PFSK-1 (cell line): ENCODE measurements around the gene KIF13A.

Source experiments
- FOXP2 ChIP-seq: optimal IDR thresholded peaks from 2 replicates; pipeline ENCODE3; 2011; ENCODE audit warnings: borderline replicate concordance, control low read depth, inconsistent platforms; ENCODE audit not compliant: insufficient read depth; ENCODE audit errors: extremely low read length, extremely low read depth
- POLR2AphosphoS5 ChIP-seq: IDR thresholded peaks from 2 replicates; pipeline ENCODE4 v1.6.1; 2012; ENCODE audit warnings: low read depth, mild to moderate bottlenecking, control low read depth, low read length, moderate library complexity
- SIN3A ChIP-seq: IDR thresholded peaks from 2 replicates; pipeline ENCODE4 v1.6.1; 2012; ENCODE audit warnings: mild to moderate bottlenecking, low read length, moderate library complexity, borderline replicate concordance; ENCODE audit not compliant: insufficient read depth
- TAF1 ChIP-seq: IDR thresholded peaks from 2 replicates; pipeline ENCODE4 v1.6.1; 2012; ENCODE audit warnings: low read length, control low read depth, borderline replicate concordance; ENCODE audit not compliant: insufficient read depth
- TF ChIP-seq, protein P1 (sequence below), 2 experiments: IDR thresholded peaks; 2 replicates each; pipeline versions ENCODE4 v1.6.1 to v1.8.0; 2011 to 2012; ENCODE audit warnings: low read depth in 2 of 2, low read length in 2 of 2, control low read depth in 1 of 2, inconsistent platforms in 1 of 2, mild to moderate bottlenecking in 1 of 2, moderate library complexity in 1 of 2; ENCODE audit not compliant: insufficient read depth in 1 of 2

KIF13A gene

GRCh38 chr6:17885889-17886576, 101.4 kb downstream of the KIF13A start:
- TF ChIP-seq, protein P1, sequence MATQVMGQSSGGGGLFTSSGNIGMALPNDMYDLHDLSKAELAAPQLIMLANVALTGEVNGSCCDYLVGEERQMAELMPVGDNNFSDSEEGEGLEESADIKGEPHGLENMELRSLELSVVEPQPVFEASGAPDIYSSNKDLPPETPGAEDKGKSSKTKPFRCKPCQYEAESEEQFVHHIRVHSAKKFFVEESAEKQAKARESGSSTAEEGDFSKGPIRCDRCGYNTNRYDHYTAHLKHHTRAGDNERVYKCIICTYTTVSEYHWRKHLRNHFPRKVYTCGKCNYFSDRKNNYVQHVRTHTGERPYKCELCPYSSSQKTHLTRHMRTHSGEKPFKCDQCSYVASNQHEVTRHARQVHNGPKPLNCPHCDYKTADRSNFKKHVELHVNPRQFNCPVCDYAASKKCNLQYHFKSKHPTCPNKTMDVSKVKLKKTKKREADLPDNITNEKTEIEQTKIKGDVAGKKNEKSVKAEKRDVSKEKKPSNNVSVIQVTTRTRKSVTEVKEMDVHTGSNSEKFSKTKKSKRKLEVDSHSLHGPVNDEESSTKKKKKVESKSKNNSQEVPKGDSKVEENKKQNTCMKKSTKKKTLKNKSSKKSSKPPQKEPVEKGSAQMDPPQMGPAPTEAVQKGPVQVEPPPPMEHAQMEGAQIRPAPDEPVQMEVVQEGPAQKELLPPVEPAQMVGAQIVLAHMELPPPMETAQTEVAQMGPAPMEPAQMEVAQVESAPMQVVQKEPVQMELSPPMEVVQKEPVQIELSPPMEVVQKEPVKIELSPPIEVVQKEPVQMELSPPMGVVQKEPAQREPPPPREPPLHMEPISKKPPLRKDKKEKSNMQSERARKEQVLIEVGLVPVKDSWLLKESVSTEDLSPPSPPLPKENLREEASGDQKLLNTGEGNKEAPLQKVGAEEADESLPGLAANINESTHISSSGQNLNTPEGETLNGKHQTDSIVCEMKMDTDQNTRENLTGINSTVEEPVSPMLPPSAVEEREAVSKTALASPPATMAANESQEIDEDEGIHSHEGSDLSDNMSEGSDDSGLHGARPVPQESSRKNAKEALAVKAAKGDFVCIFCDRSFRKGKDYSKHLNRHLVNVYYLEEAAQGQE (IDR thresholded peaks at IDR 0.05; ENCODE audit: insufficient read depth in 1 of 2, low read depth in 2 of 2, low read length in 2 of 2), result no peak
- TF ChIP-seq SIN3A, result no peak
- no peak for TF ChIP-seq POLR2AphosphoS5
- no peak for TF ChIP-seq TAF1

DNA sequence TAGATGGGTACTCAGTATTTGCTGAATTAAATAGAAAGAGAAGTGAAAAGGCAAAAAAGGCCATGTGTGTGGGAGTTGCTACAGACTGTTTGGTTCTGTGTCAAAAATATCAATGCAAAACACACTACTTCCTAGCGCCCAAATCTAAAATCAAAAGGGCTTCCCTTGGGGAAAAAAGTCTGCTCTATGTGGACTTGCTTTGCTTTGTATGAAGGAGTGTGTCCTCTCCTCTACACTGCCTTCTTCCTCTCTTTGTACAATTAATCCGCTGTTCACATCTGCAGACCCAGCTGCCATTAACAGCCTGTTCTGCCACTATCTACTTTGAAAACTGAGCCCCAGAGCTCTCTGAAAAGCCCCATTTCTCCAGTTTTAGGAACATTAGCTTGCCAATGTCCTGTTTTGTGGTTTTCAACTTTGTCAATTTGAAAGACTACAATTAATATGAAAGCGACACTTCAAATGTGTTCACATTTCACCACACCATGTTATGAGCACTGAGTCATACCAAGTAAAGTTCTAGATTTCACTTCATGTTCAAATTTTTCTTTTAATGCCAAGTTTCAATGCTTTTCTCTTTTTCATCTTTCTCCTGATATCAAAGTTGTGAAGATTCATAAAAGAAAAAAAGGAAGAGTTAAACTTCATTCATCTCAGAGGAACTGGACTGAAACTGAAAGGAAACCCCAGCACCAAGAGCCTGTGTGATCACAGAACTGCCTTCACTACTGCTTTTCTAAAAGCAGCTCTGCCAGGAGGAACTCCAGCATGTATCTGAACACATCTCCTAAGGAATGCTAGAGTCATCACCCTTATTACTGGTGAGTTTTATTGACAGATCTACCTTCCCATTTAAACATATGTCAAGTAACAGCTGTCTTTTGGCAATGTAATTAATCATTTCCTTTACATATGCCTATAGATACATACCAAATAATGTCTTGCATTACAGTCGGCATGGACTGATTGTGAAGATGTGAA, 102.6 kb downstream of the KIF13A start:
- TF ChIP-seq TAF1 (no peak), FOXP2 (no peak), POLR2AphosphoS5 (no peak), SIN3A (no peak)
- TF ChIP-seq, protein P1 (IDR thresholded peaks at IDR 0.05; ENCODE audit: insufficient read depth in 1 of 2, low read depth in 2 of 2, low read length in 2 of 2), result no peak

DNA sequence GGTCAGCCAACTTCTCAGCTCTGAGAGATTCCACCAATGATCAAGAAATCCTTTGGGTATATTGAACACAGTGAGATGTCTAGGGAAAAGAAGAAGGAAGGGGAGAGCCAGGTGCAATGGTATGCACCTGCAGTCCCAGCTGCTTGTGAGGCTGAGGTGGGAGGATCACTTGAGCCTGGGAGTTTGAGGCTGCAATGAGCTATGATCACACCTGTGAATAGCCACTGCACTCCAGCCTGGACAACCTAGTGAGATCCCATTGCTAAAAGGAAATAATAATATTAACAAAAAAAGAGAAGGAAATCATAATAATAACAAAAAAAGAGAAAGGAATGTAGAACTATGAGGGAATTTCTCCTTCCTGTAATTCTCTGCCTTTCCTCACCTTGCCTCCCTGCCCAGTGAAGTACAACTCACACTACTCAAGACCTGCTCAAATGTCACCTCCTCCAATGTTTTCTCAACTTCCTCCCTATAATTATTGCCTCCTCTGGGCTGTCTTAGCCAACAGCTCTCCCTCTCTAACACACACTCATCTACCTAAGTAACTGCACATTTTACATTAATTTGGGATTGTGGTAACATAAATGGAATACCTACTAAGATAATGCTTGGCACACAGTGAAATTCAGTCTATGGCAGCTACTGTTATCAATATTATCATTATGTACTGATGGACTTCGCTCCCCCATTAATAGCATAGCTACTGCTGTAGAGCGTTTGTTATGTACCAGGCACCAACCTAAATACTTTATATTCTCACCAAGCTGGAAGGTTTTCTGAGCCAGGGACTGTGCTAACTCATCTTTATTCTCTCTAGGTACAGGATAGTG, 103.6 kb downstream of the KIF13A start:
- TF ChIP-seq TAF1, result no peak
- TF ChIP-seq SIN3A, result no peak

DNA sequence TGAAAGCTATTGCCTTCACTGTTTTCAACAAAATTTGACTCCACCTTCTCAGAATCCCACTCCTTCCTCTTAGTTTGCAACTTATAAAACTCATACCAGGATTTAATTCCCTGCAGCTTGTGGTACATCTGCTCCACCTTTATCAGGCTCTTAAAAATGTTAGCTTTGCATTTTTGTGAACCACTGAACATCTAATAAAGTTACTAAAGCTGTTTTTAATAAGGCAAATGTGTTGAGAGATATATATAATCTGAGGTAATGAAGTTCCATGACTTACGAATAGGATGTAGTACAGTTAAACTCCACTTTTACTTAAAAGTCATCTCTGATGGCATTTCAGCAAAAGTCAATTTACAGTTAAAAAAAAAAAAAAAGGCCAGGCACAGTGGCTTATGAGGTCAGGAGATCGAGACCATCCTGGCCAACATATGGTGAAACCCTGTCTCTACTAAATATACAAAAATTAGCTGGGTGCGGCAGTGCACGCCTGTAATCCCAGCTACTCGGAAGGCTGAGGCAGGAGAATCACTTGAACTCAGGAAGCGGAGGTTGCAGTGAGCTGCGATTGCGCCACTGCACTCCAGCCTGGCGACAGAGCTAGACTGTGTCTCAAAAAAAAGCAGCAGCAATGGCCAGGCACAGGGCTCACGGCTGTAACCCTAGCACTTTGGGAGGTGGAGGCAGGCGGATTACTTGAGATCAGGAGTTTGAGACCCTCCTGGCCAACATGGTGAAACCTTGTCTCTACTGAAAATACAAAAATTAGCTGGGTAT, 106.2 kb downstream of the KIF13A start:
- TF ChIP-seq, protein P1 (IDR thresholded peaks at IDR 0.05; ENCODE audit: insufficient read depth in 1 of 2, low read depth in 2 of 2, low read length in 2 of 2), result no peak

GRCh38 chr6:17879184-17879583, 108.3 kb downstream of the KIF13A start:
- TF ChIP-seq FOXP2, result no peak
- TF ChIP-seq POLR2AphosphoS5, result no peak
- TF ChIP-seq TAF1, result no peak
- TF ChIP-seq SIN3A, result no peak
- TF ChIP-seq, protein P1 (IDR thresholded peaks at IDR 0.05; ENCODE audit: insufficient read depth in 1 of 2, low read depth in 2 of 2, low read length in 2 of 2), result no peak
